HepG2 (cell line): ENCODE data around the gene LIME1. TPM values are rescaled to one million over a fixed set of nuclear protein-coding genes. Genes with fewer than 3 reads are reported as not detected.

Source experiments
- ELF4 ChIP-seq: sonication (generic); formaldehyde crosslinking; IDR thresholded peaks from 2 replicates; pipeline ENCODE4 v1.5.0; 2020; ENCODE audit warnings: missing genetic modification reagents, mild to moderate bottlenecking, moderate library complexity, borderline replicate concordance
- GABPA ChIP-seq, 2 experiments: IDR thresholded peaks; 2 replicates each; pipeline ENCODE4 v1.6.1; 2011 to 2016; ENCODE audit warnings: low read depth in 2 of 2, low read length in 1 of 2, missing biosample characterization in 1 of 2, missing genetic modification characterization in 1 of 2
- HMG20B ChIP-seq: conservative IDR thresholded peaks from 2 replicates; pipeline ENCODE4 v1.6.1; 2016; ENCODE audit warnings: missing genetic modification reagents, missing compliant biosample characterization
- IRF9 ChIP-seq: sonication (generic); formaldehyde crosslinking; IDR thresholded peaks from 2 replicates; pipeline ENCODE4 v1.8.0; 2022; ENCODE audit warnings: missing genetic modification reagents, mild to moderate bottlenecking, borderline replicate concordance
- ISL2 ChIP-seq: sonication (generic); formaldehyde crosslinking; IDR thresholded peaks from 2 replicates; pipeline ENCODE4 v1.5.0; 2020; ENCODE audit warnings: missing genetic modification reagents
- KAT8 ChIP-seq: IDR thresholded peaks from 2 replicates; pipeline ENCODE4 v1.6.1; 2016; ENCODE audit warnings: missing genetic modification reagents, missing compliant biosample characterization
- MAFG ChIP-seq: sonication (generic); formaldehyde crosslinking; IDR thresholded peaks from 2 replicates; pipeline ENCODE4 v1.5.1; 2020; ENCODE audit warnings: mild to moderate bottlenecking, missing genetic modification reagents
- NBN ChIP-seq: fragments of 450-650 bp; conservative IDR thresholded peaks from 2 replicates; pipeline ENCODE4 v1.6.1; 2017
- NCOA5 ChIP-seq: sonication (generic); formaldehyde crosslinking; IDR thresholded peaks from 2 replicates; pipeline ENCODE4 v1.4.0; 2020; ENCODE audit warnings: missing genetic modification reagents
- POGK ChIP-seq: sonication (generic); formaldehyde crosslinking; conservative IDR thresholded peaks from 2 replicates; pipeline ENCODE4 v1.8.0; 2022; ENCODE audit warnings: mild to moderate bottlenecking, moderate library complexity, missing genetic modification reagents
- POLR2A ChIP-seq, 2 experiments: IDR thresholded peaks; 2 replicates each; pipeline ENCODE4 v1.6.1; 2011; ENCODE audit warnings: low read depth in 2 of 2, low read length in 2 of 2, mild to moderate bottlenecking in 1 of 2, moderate library complexity in 1 of 2; ENCODE audit not compliant: insufficient read depth in 1 of 2
- RAD21 ChIP-seq: fragments of 450-650 bp; formaldehyde crosslinking; IDR thresholded peaks from 2 replicates; pipeline ENCODE4 v1.5.0; 2020; ENCODE audit warnings: mild to moderate bottlenecking
- SMAD3 ChIP-seq: sonication (generic); formaldehyde crosslinking; IDR thresholded peaks from 2 replicates; pipeline ENCODE4 v1.4.0; 2020; ENCODE audit warnings: missing genetic modification reagents
- SRSF1 ChIP-seq: fragments of 200-400 bp; formaldehyde crosslinking; optimal IDR thresholded peaks from 2 replicates; pipeline ENCODE3; 2017; ENCODE audit warnings: mild to moderate bottlenecking, low read depth, low read length, moderate library complexity
- THAP9 ChIP-seq: sonication (generic); formaldehyde crosslinking; IDR thresholded peaks from 2 replicates; pipeline ENCODE4; 2020; ENCODE audit warnings: missing genetic modification reagents, mild to moderate bottlenecking, borderline replicate concordance
- ZBTB7B ChIP-seq: sonication (generic); formaldehyde crosslinking; IDR thresholded peaks from 2 replicates; pipeline ENCODE4 v1.4.0; 2020; ENCODE audit warnings: missing genetic modification reagents
- ZC3H13 ChIP-seq: sonication (generic); formaldehyde crosslinking; IDR thresholded peaks from 2 replicates; pipeline ENCODE4 v1.8.1; 2023; ENCODE audit warnings: mild to moderate bottlenecking, missing genetic modification reagents, moderate library complexity
- ZKSCAN1 ChIP-seq: fragments of 150-350 bp; IDR thresholded peaks from 2 replicates; pipeline ENCODE4 v1.6.1; 2014; ENCODE audit warnings: low read length
- ZNF484 ChIP-seq: sonication (generic); formaldehyde crosslinking; IDR thresholded peaks from 2 replicates; pipeline ENCODE4 v1.5.1; 2020; ENCODE audit warnings: mild to moderate bottlenecking, low read depth, missing genetic modification reagents, borderline replicate concordance
- ZNF570 ChIP-seq: sonication (generic); formaldehyde crosslinking; IDR thresholded peaks from 2 replicates; pipeline ENCODE4 v1.4.0; 2020; ENCODE audit warnings: mild to moderate bottlenecking, missing genetic modification reagents, borderline replicate concordance
- ZSCAN5A ChIP-seq: sonication (generic); formaldehyde crosslinking; IDR thresholded peaks from 2 replicates; pipeline ENCODE4 v1.8.0; 2022; ENCODE audit warnings: mild to moderate bottlenecking, missing genetic modification reagents, borderline replicate concordance
- polyA plus RNA-seq, 8 experiments: library from polyadenylated mRNA; depleted of rRNA in 3 of 8; stranded (reverse) in 7 of 8; unstranded in 1 of 8; fragments of >200 nt; fragmentation: Illumina TruSeq in 4 of 8; extraction: Trizol in 4 of 8; gene quantifications; 2 replicates each; pipeline versions ENCODE4 v1.2.1 to v1.2.3, GENCODE V29; 2011 to 2016; ENCODE audit warnings: low read depth in 4 of 8, missing spikeins in 1 of 8, mixed read lengths in 1 of 8; ENCODE audit not compliant: insufficient read depth in 1 of 8
- total RNA-seq, 5 experiments: library from RNA; depleted of rRNA; stranded (reverse); fragments of >200 nt; fragmentation: Illumina TruSeq; extraction: Trizol; gene quantifications; 2 replicates each; pipeline ENCODE4 v1.2.3, GENCODE V29; 2016; ENCODE audit warnings: low read depth in 1 of 5

Gene LIME1
- total and polyA plus RNA-seq, 2 of the 13 experiments (the other 11 are each of a cell fraction or from before 2014, with no cell fraction given) = 13.0 to 61.5 TPM

- TF ChIP-seq ZSCAN5A (CRISPR knock-in tag) (no peak), ZNF484 (CRISPR knock-in tag) (0 out of 2 replicates have a peak, but pooled peaks have one; percentile 46), THAP9 (no peak), NCOA5 (CRISPR knock-in tag) (no peak; the same call in 1 of the 2 replicates), HMG20B (no peak), ZBTB7B (CRISPR knock-in tag) (peak; percentile 56; the same call in 1 of the 2 replicates), ISL2 (no peak; the same call in 1 of the 2 replicates), SRSF1 (peak; percentile 61), ZKSCAN1 (no peak), KAT8 (CRISPR knock-in tag) (no peak; the same call in 1 of the 2 replicates), MAFG (CRISPR knock-in tag) (no peak), RAD21 (CRISPR knock-in tag) (peak; percentile 74), ELF4 (no peak), POLR2A (IDR thresholded peaks at IDR 0.05; ENCODE audit: insufficient read depth in 1 of 2, low read depth in 2 of 2, low read length in 2 of 2) (0 out of 4 replicates have a peak, but pooled peaks of 1 of the 2 experiments have one; percentile 1), NBN (no peak), POGK (CRISPR knock-in tag) (no peak), IRF9 (CRISPR knock-in tag) (no peak; the same call in 1 of the 2 replicates), ZC3H13 (CRISPR knock-in tag) (0 out of 2 replicates have a peak, but pooled peaks have one; percentile 33), ZNF570 (CRISPR knock-in tag) (0 out of 2 replicates have a peak, but pooled peaks have one; percentile 46), GABPA (IDR thresholded peaks at IDR 0.05; ENCODE audit: low read depth, low read length) (no peak), GABPA (CRISPR knock-in tag; IDR thresholded peaks at IDR 0.05; ENCODE audit: low read depth) (no peak), SMAD3 (CRISPR knock-in tag) (no peak)
Measured at GRCh38 chr20:63736893-63737694, 630 bp downstream of the LIME1 start (continued).
